ENCODE results near the gene FZD10.

FZD10 gene

DNA sequence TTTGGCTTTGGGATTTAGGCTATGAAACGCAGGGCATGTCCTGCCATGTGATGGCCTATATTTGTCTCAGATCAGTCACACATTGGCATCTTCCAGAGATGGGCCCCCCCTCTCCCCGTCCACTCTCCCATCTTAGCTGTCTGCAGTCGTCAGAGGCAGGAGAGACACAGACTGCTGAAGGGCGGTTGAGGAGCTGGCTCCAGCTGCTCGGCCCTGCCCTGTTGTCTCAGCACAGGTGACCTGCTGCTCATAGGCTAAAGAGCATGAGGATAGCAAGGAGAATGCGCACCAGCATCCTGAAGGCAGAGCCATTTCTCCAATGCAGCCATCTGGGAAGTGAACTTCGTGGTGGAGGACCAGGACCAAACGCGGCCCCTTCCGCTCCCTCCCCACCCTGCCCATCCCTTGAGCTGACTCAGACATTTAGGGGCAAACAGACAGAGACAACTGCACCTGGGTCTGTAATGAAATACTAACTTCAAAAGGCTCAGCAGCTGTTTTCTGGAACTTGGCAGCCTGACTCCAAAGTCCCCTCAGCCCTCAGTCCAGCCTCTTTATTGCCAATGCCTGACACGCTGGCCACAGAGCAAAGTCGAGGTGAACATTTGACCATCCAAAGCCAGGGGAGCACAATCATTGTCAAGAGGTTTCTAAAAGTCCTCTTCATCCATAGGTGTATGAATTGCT lies 22.3 kb downstream of the FZD10 start:
- DNase-seq = no peak

DNA sequence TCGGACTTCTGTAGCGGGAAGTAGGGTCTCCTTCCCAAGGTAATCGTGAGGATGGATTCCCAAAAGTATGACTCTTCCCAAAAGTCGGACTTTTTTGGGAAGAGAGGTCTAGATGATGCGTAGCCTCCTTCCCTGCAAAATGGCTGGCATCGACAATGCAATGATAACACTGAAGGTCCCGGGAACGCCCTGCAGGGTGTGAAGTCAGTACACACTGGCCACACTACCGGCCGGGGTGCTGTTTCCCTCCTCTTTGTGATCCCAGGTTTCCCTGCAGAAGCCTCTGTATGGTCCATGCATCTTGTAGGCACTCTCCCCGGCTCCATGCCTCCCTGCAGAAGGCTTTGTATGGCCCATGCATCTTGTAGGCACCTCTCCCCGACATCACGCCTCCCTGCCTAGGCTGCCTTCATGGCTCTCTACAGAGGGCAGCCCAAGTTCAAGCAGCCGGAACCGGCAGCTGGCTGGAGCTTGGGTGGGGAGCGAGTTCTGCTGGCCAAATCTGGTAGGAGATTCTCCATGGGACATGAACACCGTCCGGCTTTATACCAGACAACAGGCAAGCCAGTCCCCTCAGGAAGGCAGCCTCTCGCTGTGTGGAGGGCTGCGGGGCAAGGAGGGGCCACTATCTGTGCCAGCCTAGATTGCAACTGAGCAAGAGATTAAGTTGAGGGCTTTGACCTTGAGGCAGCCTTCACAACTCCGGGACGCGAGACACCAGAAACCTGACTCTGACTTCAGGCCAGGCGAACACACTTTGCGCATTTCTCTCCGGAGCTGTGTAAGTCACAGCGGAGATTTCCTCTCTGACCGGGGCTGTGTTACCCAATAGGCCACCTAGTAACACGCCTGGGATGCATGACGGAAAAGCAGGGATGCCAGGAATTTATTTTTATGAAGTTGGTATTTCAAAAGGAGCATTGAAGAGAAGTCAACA lies 23.5 kb downstream of the FZD10 start:
- DNase-seq = no peak

DNA sequence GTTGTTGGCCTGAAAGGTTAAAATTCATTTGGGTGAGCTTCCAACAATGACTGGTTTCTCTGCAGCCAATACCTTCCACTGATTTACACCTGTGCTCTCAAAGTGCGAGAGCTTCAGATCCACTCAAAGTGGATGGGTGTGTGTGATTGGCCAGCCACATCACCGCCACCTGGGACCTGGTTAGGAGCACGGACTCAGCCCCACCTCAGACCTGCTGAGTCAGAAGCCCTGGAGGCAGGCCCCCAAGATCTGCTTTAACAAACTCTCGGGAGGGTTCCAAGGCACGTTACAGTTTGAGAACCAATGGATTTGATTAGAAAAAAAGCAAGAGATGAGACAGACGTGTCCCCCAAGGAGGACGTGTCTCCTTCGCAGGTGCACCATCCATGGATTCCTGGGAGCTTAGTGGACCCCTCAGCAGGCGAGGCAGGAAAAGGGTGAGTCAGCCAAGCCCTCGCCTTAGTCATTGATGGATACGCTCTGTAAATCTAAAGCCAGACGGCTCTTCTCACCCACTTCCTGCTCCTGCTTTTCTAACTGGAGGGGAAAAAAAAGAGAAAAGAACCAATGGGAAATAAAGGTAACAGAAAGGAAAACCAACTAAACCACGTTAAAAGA lies 24.5 kb downstream of the FZD10 start:
- DNase-seq = no peak

DNA sequence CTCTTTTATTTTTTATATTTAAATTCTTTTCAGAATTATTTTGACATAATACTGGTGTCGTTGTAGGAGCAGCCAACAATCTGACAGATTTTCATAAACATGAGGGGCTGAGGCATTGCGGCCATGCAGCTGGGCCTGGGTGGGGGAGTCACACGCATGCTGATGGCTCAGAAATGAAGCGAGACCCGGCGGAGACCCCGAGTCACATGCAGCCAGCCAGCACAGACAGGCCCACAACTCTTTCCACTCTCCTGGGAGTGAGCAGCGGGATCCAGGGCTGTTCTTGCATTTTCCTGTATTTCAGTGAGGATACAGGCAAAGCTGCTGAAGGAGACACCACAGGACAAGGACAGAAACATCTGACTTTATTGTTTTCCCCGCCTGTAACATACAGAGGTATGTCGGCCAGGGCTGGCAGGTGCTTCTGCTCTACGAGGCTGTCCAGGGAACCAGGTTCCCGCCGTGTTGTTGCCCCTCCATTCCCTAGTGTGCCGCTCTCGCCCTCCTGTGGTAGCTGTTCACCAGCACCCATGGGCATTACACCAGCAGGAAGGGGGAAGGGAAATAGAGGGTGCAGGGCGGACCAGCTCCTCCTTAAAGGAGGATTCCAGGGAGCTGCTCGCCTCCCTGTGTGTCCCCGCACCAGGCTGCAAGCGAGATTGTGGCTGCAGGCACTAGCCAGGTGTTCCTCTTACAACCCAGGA lies 30.5 kb downstream of the FZD10 start:
- DNase-seq = no peak

DNA sequence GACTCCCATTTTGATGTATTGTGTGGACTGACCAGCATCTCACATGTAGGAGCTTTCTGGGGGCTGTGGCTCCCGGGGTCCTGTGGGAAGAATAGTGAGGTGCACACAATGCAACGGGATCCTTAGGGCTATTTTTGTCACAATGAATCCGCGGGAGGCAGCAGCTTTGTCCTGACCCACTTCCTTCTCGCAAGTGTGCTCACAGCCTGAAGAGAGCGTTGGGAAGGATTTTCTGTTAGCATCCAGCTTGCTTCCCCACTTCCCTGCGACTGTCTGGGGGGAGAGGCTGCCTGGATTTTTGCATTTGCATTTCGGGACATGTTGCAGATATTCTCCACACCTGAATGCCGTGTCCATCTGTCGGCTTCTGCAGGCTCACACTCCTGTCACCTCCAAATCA lies 31.9 kb downstream of the FZD10 start:
- no peak for DNase-seq

DNA sequence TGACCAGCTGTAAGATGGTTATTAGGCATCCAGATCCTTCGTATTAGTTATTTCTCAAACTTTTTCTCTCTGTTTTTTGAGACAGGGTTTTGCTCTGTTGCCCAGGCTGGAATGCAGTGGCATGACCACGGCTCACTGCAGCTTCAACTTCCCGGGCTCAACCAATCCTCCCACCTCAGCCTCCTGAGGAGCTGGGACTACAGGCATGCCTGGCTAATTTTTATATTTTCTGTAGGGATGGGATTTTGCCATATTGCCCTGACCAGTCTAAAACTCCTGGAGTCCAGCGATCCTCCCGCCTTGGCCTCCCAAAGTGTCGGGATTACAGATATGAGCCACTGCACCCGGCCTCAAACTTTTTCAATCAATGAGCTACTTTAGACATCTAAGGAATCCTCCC lies 33.1 kb downstream of the FZD10 start:
- DNase-seq = no peak

DNA sequence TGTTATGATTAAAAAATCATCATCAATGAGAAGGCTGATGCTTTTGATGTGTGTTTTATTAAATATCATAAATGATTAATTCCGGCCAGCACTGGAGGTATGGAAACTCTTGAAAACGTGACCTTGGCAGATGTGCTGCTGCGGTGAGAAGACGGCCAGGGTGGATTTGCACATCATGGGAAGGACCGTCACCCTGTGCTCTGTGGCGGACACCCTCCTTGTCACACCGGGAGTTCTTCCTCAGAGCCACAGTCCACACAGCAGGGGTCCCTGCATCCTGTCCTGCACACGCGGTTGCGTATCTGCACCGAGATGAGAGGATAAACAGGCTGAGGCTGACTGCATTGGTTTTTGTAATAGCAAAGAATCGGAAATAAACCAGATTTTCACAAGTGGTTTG lies 33.5 kb downstream of the FZD10 start:
- no peak for DNase-seq

DNA sequence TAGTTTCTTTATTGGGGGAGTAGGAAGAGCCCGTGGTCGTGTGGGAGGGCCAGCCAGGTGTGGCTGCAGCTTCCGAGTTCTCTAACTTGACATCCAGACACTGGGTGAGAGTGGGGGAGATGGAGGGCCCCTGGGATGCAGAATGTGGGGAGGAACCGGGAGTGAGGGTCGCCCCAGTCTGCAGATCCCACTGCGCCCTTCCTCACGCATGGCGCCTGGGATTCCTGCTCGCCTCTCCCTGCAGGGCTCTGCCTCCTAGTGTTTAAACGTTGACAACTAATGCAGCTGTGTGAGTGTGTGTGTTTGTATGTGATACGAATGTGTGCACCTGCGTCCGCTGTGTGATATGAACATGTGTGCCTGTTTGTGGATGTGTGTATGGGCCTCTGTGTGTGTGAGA lies 34.6 kb downstream of the FZD10 start:
- DNase-seq = no peak

DNA sequence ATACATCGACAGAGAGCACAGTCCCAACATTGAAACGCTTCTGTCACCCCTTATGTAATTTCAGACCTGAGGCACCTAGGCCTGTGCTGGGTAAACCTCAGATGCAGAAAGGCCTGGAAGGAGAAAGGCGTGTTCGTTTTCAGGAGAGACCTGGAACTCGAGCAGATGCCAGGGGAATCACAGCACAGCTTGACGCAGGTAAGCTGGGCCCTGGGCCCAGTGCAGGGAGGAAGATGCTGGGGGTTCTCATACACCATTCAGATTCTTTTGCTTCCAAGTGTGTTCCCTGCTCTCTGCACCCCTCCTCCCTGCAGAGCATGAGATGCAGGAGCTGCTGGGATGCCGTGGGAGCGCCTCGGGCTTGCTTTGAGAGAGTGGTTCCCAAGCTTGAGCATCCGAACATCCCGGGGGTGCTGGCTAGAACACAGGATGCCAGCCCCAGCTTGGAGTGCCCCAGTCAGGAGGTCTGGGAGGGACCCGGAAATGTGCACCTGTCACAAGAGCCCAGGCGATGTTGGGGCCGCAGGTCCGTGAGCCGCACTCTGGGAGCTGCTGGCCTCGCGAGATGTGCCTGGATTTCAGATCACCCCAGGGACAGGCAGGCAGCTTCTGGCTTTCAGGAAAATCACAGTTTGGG lies 35.9 kb downstream of the FZD10 start:
- no peak for DNase-seq

DNA sequence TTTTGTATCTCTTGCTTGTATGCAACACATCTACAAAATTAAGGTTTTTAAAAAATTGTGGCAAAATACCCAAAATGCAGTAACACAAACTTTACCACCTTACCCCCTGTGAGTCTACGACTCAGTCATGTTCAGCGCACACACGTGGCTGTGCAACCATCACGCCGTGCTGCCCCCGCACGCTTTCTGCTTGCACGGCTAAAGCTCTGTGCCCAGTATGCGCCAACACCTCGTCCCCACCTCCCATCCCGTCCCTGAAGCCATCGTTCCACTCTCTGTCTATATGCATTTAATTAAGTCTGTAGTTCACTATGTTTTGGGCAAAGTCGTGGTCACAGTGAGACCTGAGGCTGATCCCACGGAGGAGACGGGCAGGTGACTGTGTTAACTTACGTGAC lies 36.4 kb downstream of the FZD10 start:
- no peak for DNase-seq

DNA sequence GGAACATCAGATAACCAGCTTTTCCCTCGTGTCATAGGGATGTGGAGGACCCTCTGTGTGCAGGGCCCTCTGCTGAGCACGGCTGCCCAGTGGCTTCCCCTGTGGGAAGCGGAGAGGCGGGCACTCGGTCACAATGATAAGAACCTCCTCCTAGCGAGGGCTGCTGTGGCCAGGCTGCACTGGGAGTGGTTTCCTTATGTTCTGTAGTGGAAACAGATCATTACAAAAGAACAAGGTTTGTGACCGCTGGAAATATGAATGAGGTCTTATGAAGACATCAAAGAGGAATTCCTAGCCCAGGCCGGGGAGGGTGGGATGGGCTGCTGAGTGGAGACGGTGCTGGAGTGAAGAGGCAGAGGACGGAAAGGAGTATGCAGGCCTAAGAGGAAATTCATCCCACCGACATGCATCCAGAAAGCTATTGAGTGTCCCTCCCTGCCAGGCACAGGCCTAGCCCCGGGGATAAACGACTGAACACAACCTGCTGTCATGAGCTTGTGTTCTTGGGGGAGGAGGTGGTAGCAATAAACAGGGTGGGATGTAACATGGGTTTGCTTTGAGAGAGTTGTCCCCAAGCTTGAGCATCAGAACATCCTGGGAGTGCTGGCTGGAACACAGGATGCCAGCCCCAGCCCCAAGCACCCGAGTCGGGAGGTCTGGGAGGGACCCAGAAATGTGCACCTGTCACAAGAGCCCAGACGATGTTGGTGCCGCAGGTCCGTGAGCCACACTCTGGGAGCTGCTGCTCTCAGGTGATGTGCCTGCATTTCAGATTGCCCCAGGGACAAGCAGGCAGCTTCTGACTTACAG lies 37.5 kb downstream of the FZD10 start:
- DNase-seq = no peak

DNA sequence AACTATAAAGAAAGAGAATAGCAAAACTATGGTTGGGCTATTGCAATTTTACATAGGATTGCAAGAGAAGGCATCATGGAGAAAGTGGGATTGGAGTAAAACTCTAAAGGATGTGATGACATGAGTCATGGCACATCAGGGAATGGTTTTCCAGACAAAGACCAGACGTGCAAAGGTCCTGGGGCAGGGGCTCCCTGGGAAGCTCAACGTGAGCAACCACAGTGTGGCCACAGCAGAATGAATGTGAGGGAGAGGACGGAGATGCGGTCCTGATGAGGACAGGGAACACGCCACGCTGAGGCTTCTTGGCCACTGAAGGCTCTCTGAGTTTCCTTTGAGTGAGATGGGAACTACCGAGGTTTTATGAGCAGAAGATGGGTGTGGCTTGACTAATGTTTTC lies 38.2 kb downstream of the FZD10 start:
- DNase-seq = no peak

DNA sequence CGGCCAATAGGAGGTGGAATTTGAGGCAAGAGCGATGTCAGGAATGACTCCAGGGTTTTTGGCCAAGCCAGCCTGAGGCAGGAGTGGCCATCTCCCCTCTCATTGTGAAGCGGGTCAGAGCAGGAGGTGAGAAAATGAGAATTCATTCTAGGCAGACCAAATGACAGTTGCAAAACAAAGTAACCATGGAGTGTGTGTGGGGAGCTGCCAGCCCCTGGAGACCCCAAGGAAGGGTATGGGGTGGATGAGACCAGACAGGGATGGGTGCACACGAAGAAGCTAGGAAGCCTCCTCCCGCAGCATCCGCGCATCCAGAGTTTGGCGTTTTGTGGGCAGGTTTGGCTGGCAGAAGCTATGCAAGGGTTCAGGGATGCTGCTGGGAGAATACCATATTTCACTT lies 38.8 kb downstream of the FZD10 start:
- DNase-seq = no peak

DNA sequence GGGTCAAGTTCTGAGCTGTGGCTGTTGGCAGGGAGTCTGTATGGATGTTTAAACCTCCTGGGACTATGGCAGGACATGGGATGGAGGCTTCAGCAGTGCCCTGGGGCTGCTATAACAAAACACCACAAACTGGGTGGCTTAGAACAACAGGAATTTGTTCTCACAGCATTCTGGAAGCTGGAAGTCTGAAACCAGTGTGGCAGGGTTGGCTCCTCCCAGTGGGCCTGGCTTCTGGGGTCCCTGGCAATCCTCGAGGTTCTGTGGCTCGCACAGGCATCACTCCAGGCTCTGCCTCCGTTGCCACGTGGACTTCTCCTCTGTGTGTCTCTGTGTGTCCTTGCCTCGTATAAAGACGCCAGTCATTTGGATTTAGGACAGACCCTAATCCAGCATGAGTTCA lies 39.9 kb downstream of the FZD10 start:
- DNase-seq = no peak

DNA sequence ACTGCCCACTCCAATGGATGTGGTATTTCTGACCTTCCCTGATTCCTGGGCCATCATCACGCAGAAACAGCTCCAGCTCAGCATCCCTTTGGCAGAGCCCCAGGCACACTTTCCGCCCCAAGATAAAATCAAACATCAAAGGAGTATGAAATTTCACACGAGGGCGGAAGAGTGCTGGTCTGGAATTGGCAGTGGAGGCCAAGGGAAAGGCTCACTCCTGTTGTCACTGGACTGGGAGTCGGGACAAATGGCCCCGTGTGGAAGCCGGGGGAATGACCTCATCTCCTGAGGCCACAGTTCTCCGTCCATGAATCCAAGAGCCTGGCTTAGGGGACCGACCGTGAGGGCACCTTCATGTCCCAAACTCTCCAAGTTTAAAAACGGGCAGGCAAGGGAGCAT lies 40.9 kb downstream of the FZD10 start:
- DNase-seq = no peak

DNA sequence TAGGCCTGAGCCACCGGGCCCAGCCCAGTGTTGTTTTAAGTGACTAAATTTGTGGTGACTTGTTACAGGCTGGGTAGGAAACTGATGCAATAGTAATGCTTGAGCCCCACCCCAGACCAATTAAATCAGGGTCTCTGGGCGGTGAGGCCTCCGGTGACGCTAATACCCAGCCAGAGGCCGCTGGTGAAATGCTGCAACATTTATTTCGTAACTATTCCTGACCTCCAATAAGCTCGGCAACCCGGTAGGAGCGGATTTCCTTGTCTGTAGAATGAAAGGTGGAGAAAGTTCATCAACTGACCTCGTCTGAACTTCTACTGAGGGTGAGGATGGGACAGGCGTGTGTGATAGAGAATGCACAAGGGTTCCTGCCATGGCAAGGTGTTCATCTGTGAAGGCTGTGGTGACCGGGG lies 42.3 kb downstream of the FZD10 start:
- no peak for DNase-seq

DNA sequence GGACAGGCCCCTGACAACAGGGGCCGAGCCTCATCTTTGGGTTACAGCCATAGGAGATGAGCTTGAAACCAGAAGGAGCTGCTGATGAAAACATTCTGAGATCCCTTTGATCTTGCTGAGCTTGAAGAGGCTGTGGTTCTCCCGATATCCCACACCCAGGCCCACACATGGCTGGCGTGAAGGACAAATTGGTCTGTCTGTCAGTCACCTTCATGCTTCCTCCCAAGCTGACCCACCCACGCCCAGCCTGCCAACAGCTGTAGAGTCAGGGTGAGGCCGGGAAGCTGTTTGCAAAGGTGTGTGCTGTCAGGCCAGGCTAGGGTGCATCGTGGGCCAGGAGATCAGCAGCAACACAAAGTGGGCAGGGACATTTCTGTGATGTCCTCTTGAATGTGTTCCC lies 43.2 kb downstream of the FZD10 start:
- no peak for DNase-seq

DNA sequence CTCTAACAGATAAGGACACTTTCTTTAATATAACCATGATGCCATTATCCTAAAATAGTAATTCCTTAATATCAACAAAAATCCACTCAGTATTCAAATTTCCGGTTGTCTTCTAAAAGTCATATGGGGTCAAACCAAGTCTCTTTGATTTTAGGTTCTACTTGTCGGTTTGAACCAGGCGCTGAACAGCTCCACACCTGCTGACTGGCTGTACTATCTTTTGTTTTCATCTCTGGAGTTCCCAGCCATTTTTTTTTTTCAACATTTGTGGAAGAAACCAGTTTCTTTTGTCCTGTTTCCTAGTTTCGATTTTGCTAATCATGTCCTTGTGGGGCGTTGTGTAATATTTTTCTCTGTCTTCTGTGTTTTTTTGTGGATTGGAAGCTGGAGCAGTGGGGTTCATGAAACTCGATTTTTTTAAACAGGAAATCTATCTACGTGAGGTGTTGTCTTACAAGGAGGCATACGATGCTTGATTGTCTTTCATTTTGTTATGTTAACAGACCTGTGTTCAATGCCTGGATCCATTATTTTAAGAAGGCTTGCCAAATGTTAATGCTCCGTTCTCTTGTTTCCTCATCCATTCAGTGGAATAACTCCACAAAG lies 50.2 kb downstream of the FZD10 start:
- no peak for DNase-seq

DNA sequence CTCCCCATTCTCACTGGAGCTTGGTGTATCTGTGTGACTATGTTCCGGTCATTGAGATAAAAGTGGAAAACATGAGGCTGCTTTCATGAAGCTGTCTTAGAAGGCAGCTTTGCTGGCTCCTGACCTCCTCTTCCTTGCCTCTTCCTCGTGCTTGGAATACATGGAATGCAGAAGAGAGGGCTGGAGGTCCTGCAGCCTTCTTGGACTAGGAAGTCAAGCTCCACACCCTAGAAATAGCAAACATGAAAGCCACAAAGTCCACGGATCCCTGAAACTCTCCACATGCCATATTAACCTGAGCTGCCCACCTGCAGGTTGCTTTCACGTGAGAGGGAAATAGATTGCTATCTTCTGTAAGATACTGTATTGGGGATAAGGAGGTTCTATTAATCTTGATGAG lies 51.0 kb downstream of the FZD10 start:
- DNase-seq = no peak

DNA sequence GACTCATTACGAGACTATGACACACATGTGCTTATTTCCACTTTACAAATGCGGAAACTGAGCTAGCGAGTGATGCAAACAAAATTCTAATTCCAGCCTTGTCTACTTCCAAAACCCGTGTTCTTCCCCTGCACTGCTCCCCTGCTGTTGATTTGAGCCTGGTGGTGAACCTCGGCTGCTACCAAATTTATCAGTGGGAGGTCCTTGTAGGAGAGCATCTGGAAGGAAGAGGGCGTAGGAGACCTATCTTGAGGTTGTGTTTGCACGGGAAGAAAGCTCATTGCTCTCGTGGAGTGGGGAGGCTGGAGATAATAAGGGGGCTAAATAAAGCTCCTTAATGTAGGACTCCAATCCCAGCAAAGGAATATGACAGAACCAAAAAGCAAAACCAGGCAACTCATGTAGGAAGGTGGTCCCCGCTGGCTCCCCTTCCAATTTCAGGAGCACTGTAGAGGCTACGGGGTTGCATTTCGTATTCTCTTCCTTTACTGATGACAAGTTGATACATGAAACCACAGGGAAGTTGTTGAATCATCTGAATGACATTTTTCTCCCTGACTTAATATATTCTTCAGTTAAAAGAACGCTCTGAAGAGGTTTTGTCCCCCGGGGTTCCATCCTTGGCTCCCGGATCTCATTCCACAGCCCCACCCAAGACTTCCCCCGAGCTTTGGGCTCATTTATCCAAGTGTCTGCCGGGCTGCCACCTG lies 52.6 kb downstream of the FZD10 start:
- DNase-seq = no peak
